Naive B cell (primary cell): Measurements from ENCODE around the gene CREBBP. TPM values are rescaled to one million over a fixed set of nuclear protein-coding genes. Genes with fewer than 3 reads are reported as not detected.

ENCODE experiments used
- ATAC-seq, 2 donors: fragments of 150-1000 bp; cut with Tn5 transposase; 2 replicates each; pipeline ENCODE4 v1.10.0; 2021; ENCODE audit warnings: low read depth in 2 of 2, mild to moderate bottlenecking in 2 of 2, moderate library complexity in 2 of 2
- DNase-seq: peaks from one replicate; pipeline ENCODE4 v3.0.0; 2022
- H3K27ac Mint-ChIP-seq, 6 donors: one replicate each; pipeline ENCODE4 v1.8.0; 2020 to 2022; ENCODE audit warnings: mild to moderate bottlenecking in 6 of 6, mixed read lengths in 6 of 6, moderate library complexity in 5 of 6, inconsistent platforms in 2 of 6
- H3K27me3 Mint-ChIP-seq, 3 donors: one replicate each; pipeline ENCODE4 v1.8.0; 2021 to 2022; ENCODE audit warnings: mixed read lengths in 3 of 3, mild to moderate bottlenecking in 1 of 3
- H3K36me3 Mint-ChIP-seq, 2 donors: one replicate each; pipeline ENCODE4 v1.8.0; 2020 to 2022; ENCODE audit warnings: mixed read lengths in 2 of 2, inconsistent platforms in 1 of 2, mild to moderate bottlenecking in 1 of 2
- H3K4me1 Mint-ChIP-seq, 3 donors: one replicate each; pipeline ENCODE4 v1.8.0; 2020 to 2022; ENCODE audit warnings: mixed read lengths in 3 of 3, inconsistent platforms in 1 of 3, mild to moderate bottlenecking in 1 of 3, moderate library complexity in 1 of 3
- H3K4me3 Mint-ChIP-seq, 8 donors: one replicate each; pipeline ENCODE4 v1.8.0; 2020 to 2022; ENCODE audit warnings: mild to moderate bottlenecking in 8 of 8, mixed read lengths in 8 of 8, moderate library complexity in 8 of 8, inconsistent platforms in 2 of 8
- H3K9me3 Mint-ChIP-seq, 7 donors: one replicate each; pipeline ENCODE4 v1.8.0; 2020 to 2022; ENCODE audit warnings: mixed read lengths in 7 of 7, mild to moderate bottlenecking in 5 of 7, inconsistent platforms in 2 of 7, moderate library complexity in 1 of 7
- polyA plus RNA-seq, 6 donors: library from polyadenylated mRNA; unstranded; fragments of 300-500 nt; fragmentation: Illumina TruSeq; gene quantifications; one replicate each; pipeline ENCODE4 v1.2.3, GENCODE V29; 2021; ENCODE audit warnings: low read depth in 6 of 6

CREBBP gene
- polyA plus RNA-seq, 6 donors from 2014 or later: 2.6 to 23.5 (median 7.2) TPM

DNA sequence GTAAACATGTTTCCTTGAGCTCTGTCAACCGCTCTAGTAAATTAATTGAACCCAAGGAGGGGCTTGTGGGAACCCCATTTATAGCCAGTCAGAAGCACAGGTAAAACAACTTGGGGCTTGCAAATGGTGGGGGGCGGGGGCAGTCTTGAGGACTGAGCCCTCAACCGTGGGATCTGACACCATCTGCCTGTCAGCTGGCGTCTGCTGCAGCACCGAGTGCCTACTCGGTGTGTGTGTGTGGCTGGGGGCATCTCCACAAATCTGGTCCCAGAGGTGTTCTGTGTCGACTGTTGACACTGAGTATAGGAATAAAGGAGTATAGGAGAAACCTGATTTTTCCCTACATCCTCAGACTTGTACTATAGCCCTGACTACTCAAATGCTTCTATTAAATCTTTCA lies 20.6 kb downstream of the CREBBP start:
- ATAC-seq: peak; percentile 44 to 52
- Mint-ChIP-seq H3K4me1 (peaks cover 68 to 94% (median 81%) of the 10 kb centered on the region in 3 donors), H3K9me3 (no peaks in the 10 kb centered on the region), H3K27me3 (no peaks in the 10 kb centered on the region), H3K36me3 (no peaks in the 10 kb centered on the region), H3K27ac (peak overlapping the region; percentile 71 to 94 (median 88)), H3K4me3 (peak overlapping the region; percentile 27 to 86 (median 68))
- DNase-seq: no peak

DNA sequence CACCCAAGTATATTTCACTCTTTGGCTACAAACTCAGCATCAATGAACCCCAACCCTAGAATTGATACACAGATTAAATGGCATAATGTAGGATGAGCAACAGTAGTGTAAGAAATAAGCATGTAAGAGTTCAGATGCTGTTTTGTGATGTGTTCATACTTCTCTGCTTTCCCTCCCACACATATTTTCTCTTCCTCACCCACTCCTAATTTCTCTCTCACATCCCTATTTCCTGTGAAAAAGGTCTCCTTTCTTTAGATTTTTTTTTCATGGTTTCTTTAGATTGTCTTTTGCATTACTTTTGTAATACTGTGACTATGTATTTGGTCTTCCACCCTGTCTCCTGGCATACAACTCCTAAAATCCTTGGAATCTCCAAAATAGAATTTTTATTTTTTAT lies 21.7 kb downstream of the CREBBP start:
- DNase-seq: no peak
- ATAC-seq: no peak
- no peaks in the 10 kb centered on the region for H3K36me3 Mint-ChIP-seq
- H3K27ac Mint-ChIP-seq: peak overlapping the region; percentile 17 to 90 (median 71)
- no peaks in the 10 kb centered on the region for H3K27me3 Mint-ChIP-seq
- peaks cover 70 to 94% (median 81%) of the 10 kb centered on the region in 3 donors for H3K4me1 Mint-ChIP-seq
- peak overlapping the region in 3 of 8 donors; percentile 3 to 84 (median 41) for H3K4me3 Mint-ChIP-seq
- no peaks in the 10 kb centered on the region for H3K9me3 Mint-ChIP-seq

DNA sequence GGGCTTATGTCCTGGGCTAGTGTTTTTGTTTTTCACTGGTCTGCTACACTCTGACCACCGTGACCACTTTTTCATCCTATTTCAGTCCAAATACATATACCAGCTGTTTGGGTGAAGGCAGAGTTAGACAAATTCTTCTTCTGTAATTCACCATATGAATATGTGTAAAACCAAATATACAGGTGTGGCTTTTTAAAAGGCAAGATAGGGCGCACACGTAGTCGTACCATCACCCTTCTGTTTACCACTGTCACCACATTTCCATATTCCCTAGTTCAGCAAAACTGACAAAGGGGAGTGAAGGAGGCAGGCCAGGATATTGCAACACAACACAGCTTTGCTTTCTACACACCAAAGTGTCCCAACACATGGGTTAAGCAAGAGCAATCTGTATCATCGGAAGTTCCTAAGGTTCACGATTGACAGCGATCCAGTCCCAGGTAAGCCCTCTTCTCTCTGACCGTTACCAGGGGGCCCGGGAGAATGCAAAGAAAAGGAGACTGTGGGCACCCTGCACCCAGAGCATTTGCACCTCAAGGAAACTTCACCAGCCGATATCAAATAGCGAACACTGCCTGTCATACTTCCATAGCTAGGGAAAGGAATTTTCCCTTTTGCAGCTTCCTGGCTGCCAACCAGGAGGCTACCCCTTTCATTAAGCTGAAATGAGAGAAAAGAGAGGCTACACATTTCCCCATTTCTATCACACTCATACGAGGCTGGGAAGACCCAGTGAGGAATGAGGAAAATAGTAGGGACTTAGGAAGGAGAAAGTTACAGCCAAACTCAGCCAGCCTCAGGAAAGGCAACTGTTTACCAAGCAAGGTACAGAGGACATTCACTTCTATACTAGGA lies 23.1 kb downstream of the CREBBP start:
- Mint-ChIP-seq H3K27me3 (no peaks in the 10 kb centered on the region), H3K4me3 (peak overlapping the region in 5 of 8 donors; percentile 25 to 85 (median 59)), H3K9me3 (no peaks in the 10 kb centered on the region), H3K4me1 (peaks cover 68 to 94% (median 84%) of the 10 kb centered on the region in 3 donors), H3K27ac (peak overlapping the region in 5 of 6 donors; percentile 30 to 92 (median 90)), H3K36me3 (no peaks in the 10 kb centered on the region)
- ATAC-seq (no peak), DNase-seq (no peak)

DNA sequence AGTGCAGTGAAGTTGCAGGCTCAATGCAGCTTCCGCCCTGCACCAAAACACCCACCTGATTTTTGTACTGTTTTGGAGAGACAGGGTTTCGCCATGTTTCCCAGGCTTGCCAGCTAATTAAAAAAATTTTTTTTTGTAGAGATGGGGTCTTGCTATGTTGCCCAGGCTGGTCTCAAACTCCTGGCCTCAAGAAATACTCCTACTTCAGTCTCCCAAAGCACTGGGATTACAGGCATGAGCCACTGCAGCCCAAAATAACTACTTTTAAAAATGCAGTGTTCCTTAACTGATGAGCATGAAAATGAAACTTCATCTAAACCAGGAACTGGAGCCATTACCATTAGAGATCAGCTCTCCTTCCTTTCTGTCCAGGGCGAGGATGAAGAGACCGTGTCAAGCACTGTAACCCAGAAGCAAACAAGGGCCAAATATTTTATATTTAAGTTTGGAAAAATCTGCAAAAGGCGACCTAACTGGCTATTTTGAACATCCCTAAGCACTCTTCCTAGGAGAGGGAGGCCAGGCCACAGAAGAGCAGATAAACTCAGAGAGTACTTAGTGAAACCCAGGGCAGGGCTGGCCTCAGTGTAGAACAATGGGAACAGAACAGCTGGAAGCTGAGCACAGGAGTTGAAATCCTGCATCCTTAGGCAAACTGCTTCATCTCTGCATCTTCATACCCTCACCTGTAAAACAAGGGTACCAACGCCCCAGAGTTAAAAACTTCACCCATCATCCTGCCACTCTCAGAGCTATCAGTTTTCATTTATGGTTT lies 24.0 kb downstream of the CREBBP start:
- Mint-ChIP-seq H3K36me3 (no peaks in the 10 kb centered on the region), H3K9me3 (no peaks in the 10 kb centered on the region), H3K27ac (peak overlapping the region in 5 of 6 donors; percentile 1 to 92 (median 71)), H3K27me3 (no peaks in the 10 kb centered on the region), H3K4me3 (peak overlapping the region; percentile 9 to 74 (median 55)), H3K4me1 (peaks cover 63 to 85% (median 77%) of the 10 kb centered on the region in 3 donors)
- no peak for DNase-seq
- ATAC-seq: peak; percentile 18 to 41

DNA sequence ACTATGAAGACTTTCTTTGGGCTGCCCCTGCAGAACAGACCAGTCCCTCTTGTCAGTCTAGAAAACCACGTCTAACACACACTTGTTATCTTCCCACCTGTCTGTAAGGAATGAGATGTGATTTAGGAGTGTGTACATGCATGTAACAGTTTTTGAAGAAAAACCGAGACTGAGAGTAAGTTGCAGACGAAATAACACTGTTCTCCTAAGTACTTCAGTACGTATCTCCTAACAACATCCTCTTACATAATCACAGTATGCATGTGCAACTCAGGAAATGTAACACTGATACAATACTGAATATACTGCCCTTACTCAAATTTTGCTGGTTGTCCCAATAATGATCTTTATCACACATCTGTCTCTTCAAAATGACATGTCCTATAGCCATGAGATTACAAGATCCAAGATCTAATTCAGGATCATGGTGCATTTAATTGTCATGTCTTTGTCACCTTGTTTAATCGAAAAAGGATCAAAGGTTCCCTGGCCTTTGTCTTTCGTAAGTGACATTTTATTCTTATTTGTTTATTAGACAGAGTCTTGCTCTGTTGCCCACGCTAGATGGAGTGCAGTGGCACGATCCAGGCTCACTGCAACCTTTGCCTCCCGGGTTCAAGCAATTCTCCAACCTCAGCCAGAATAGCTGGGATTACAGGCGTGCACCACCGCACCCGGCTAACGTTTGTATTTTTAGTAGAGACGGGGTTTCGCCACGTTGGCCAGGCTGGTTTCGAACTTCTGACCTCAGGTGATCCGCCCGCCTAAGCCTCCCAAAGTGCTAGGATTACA lies 25.6 kb downstream of the CREBBP start:
- ATAC-seq (no peak), DNase-seq (no peak)
- Mint-ChIP-seq H3K4me1 (peaks cover 57 to 70% (median 65%) of the 10 kb centered on the region in 3 donors), H3K4me3 (no peak overlapping the region), H3K36me3 (no peaks in the 10 kb centered on the region), H3K27me3 (no peaks in the 10 kb centered on the region), H3K27ac (peak overlapping the region; percentile 19 to 76 (median 54)), H3K9me3 (no peaks in the 10 kb centered on the region)

DNA sequence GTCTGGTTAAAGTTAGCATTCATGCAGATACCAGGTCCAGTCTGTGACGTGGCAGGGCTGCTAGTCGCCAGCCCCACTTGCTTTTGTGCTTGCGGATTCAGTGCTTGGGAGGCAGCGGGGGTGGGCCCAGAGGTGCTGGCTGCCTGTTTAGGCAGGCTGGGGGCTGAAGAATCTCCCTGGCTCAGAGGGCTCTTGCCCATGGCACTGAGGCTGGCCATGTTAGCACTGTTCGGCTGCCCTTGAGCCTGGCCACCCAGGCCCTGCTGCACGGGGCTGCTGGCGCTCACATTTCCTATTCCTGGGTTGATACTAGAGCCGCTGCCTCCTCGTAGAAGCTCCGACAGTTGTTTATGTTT lies 30.0 kb downstream of the CREBBP start:
- Mint-ChIP-seq H3K36me3 (peaks cover 4 to 7% of the 10 kb centered on the region in 2 donors), H3K4me1 (peaks cover 32 to 46% (median 43%) of the 10 kb centered on the region in 3 donors)

DNA sequence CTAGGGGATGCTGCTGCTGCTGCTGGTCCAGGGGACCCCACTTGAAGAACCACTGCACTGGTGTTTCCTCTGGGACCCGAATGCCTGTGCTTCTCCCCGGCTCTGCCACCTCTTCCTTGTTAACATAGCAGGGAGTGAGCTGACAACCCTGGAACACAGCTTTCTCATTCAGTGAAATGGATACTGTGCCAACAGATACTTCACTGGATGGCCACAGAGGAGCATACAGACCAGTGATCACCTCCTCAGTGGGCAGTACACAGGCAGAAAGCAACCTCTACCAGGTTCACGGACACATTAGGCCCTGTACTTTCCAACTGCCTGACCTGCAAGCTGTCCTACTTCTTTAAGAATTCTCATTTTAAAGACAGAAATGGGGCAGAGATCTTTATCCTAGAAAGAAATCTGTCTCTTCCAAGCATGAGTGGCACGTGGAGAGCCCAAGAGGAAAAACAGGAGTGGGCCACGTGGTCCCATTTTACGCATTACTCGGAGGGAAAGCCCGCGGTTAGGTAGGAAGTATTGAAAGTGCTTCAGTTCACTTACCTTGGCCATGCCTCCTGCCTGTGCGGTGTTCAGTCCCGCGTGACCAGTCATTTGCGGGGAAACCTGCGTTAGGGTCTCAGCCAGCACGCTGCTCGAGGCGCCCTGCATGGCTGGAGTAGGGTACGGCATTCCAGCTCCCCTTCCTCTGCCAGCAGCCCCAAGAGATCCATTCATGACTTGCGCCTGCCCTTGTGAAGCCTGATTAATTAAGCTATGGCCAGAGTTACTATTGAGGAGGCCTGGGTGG lies 30.6 kb downstream of the CREBBP start:
- Mint-ChIP-seq H3K4me1 (peaks cover 34 to 46% (median 44%) of the 10 kb centered on the region in 3 donors), H3K27me3 (no peaks in the 10 kb centered on the region), H3K27ac (peak overlapping the region in 2 of 6 donors; percentile 28 to 69), H3K36me3 (peaks cover 4 to 7% of the 10 kb centered on the region in 2 donors), H3K4me3 (no peak overlapping the region), H3K9me3 (no peaks in the 10 kb centered on the region)
- no peak for DNase-seq
- ATAC-seq: no peak

More for the DNA sequence above, 30.0 kb downstream of the CREBBP start:
- no peak for DNase-seq
- Mint-ChIP-seq H3K9me3 (no peaks in the 10 kb centered on the region), H3K4me3 (no peak overlapping the region), H3K27me3 (no peaks in the 10 kb centered on the region), H3K27ac (no peak overlapping the region)
- ATAC-seq: no peak

DNA sequence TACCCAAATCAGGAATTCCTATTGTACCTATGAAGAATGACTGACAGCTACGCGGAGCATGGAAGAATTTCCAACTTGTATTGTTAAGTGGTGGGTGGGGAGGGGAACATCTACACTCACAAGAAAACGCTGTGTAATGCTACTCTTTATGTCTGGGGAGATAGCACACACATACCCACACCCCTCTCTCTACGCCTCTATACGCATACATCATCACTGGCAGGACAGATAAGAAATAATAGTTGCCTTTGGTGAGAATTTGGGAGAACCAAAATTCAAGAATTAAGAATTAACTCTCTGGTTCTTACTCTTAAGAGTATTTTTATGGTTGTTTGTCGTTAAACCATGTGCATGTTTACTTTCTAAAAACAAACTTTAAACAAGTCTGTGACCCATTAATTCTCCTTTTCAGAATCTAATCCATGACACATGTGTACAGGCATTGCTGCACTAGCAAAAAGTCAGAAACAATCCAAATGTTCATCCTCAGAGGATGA lies 33.9 kb downstream of the CREBBP start:
- Mint-ChIP-seq H3K9me3 (no peaks in the 10 kb centered on the region), H3K27me3 (no peaks in the 10 kb centered on the region), H3K4me3 (no peak overlapping the region), H3K4me1 (peaks cover 29 to 45% (median 35%) of the 10 kb centered on the region in 3 donors), H3K36me3 (peaks cover 4 to 7% of the 10 kb centered on the region in 2 donors), H3K27ac (peak overlapping the region in 2 of 6 donors; percentile 7 to 59)
- DNase-seq (no peak), ATAC-seq (no peak)

DNA sequence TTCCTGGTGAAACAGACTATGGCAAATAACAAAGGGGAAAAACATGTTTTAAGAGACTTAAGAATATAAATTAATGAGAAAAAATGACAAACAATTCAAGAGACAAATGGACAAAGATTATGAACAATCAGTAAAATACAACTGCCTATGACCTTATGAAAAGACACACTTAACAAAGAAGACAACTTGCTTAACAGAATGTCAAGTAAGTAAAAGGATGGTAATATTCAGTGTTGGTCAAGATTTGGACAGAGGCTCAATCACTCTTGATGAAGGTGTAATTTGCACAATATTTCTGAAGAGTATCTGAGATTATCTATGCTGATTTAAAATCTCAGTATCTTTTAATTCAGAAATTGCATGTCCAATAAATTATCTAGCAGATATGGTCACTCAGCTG lies 34.4 kb downstream of the CREBBP start:
- Mint-ChIP-seq H3K27ac (peak overlapping the region in 2 of 6 donors; percentile 7 to 70), H3K27me3 (no peaks in the 10 kb centered on the region), H3K36me3 (peaks cover 4 to 7% of the 10 kb centered on the region in 2 donors), H3K4me1 (peaks cover 31 to 45% (median 36%) of the 10 kb centered on the region in 3 donors), H3K9me3 (no peaks in the 10 kb centered on the region), H3K4me3 (no peak overlapping the region)
- DNase-seq (no peak), ATAC-seq (no peak)

DNA sequence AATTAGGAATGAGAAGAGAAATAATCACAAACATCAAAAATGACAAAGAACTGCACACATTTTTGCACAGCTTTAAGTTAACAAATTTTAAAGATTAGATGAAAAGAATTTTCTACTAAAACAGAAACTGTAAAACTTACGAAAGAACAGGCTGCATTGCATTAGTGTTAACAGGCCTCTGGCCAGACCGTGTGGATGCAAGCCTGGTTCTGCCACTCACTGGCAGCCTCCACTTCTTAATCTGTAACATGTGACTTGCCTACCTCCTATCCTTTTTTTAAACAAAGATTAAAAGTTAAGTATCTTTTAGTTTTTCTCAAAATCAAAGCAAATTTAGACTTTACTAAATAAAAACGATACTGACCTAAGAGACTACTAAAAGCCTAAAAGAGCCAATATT lies 37.5 kb downstream of the CREBBP start:
- H3K27me3 Mint-ChIP-seq: no peaks in the 10 kb centered on the region

DNA sequence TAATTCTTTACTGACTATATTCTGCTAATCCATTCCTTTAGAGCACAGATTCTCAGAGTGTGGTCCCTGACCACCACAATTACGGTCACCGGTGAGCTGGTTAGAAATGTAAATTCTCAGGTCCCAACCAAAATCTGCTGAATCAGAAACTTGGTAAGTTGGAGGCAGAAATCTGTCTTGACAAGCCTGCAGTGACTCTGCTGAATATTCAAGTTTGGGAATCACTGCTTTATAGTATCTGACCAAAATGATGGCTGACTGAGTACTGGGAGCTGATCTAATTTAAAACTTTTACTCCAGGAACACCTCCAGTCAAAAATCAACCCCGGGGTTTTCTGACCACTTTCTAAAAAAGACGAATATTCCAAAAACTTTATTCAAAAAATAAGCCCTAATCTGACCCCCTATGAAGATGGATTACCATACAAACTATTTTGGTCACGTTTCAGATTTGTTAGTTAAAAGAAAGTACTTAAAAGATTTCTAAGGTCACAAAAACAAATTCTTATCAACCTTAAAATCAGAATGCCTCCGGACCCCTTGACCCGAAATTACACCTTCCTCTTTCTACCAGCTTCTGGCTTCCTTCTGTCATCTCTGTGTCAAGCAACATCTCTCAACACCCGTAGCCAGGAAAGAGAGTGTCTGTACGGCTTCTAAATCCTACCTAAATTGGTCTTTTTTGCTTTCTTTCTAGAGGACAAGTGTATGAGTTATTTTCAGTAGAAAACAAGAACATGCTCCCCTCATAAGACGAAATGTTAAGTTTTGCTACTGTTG lies 38.6 kb downstream of the CREBBP start:
- Mint-ChIP-seq H3K27ac (peak overlapping the region; percentile 60 to 90 (median 82)), H3K4me3 (peak overlapping the region in 6 of 8 donors; percentile 0 to 80 (median 57)), H3K9me3 (no peaks in the 10 kb centered on the region), H3K36me3 (peaks cover 0 to 4% of the 10 kb centered on the region in 2 donors), H3K4me1 (peaks cover 34 to 59% (median 39%) of the 10 kb centered on the region in 3 donors), H3K27me3 (no peaks in the 10 kb centered on the region)
- peak; percentile 83 to 88 for ATAC-seq
- peak; percentile 20 for DNase-seq

More for the DNA sequence above, 37.5 kb downstream of the CREBBP start:
- Mint-ChIP-seq H3K9me3 (no peaks in the 10 kb centered on the region), H3K4me3 (peak overlapping the region in 2 of 8 donors; percentile 60 to 80), H3K4me1 (peaks cover 34 to 61% (median 44%) of the 10 kb centered on the region in 3 donors), H3K27ac (no peak overlapping the region), H3K36me3 (peaks cover 0 to 4% of the 10 kb centered on the region in 2 donors)
- DNase-seq (no peak), ATAC-seq (no peak)
